HG02981 (cell line): ENCODE results near the gene FAM98A.

ENCODE experiments used
- ATAC-seq: cut with Tn5 transposase; IDR thresholded peaks from one replicate; pipeline ENCODE4 v1.9.1; 2021; ENCODE audit warnings: mild to moderate bottlenecking, moderate library complexity; ENCODE audit not compliant: unreplicated experiment

The FAM98A gene

GRCh38 chr2:33598561-33599174 lies 431 bp downstream of the FAM98A start:
- ATAC-seq = peak; percentile 60

GRCh38 chr2:33597026-33597425 lies 2.1 kb downstream of the FAM98A start:
- no peak for ATAC-seq

GRCh38 chr2:33595385-33595784 lies 3.7 kb downstream of the FAM98A start:
- ATAC-seq = no peak

GRCh38 chr2:33589444-33589843 lies 9.7 kb downstream of the FAM98A start:
- no peak for ATAC-seq

- ATAC-seq = no peak
Observed at GRCh38 chr2:33588232-33588631, 10.9 kb downstream of the FAM98A start.

GRCh38 chr2:33586766-33587165 lies 12.3 kb downstream of the FAM98A start:
- ATAC-seq = no peak

GRCh38 chr2:33583194-33583938 lies 15.7 kb downstream of the FAM98A start:
- peak; percentile 70 for ATAC-seq

- no peak for ATAC-seq
Observed at GRCh38 chr2:33581872-33582271, 17.2 kb downstream of the FAM98A start.

- no peak for ATAC-seq
Observed at GRCh38 chr2:33579227-33579626, 19.9 kb downstream of the FAM98A start.

GRCh38 chr2:33577668-33578067 lies 21.4 kb downstream of the FAM98A start:
- no peak for ATAC-seq

GRCh38 chr2:33577084-33577483 lies 22.0 kb downstream of the FAM98A start:
- no peak for ATAC-seq

- ATAC-seq = no peak
Observed at GRCh38 chr2:33573657-33574056, 25.4 kb downstream of the FAM98A start.

GRCh38 chr2:33570681-33571080 lies 28.4 kb downstream of the FAM98A start:
- no peak for ATAC-seq

- no peak for ATAC-seq
Observed at GRCh38 chr2:33561872-33562271, 37.2 kb downstream of the FAM98A start.

GRCh38 chr2:33560017-33560416 lies 39.1 kb downstream of the FAM98A start:
- ATAC-seq = no peak

GRCh38 chr2:33559328-33559727 lies 39.8 kb downstream of the FAM98A start:
- no peak for ATAC-seq

- ATAC-seq = no peak
Observed at GRCh38 chr2:33555681-33556080, 43.4 kb downstream of the FAM98A start.

- no peak for ATAC-seq
Observed at GRCh38 chr2:33552758-33553461, 46.2 kb downstream of the FAM98A start.

- ATAC-seq = no peak
Observed at GRCh38 chr2:33550206-33550605, 48.9 kb downstream of the FAM98A start.

- no peak for ATAC-seq
Observed at GRCh38 chr2:33541243-33541642, 57.9 kb downstream of the FAM98A start.

- ATAC-seq = no peak
Observed at GRCh38 chr2:33535421-33535820, 63.7 kb downstream of the FAM98A start.
